ENCODE data around the gene RAPGEF2.

GRCh38 chr4:159272273-159273140 lies 169.6 kb downstream of the RAPGEF2 start:
- no peak for TF ChIP-seq CTCF (IDR thresholded peaks at IDR 0.05)
- TF ChIP-seq, protein P1, sequence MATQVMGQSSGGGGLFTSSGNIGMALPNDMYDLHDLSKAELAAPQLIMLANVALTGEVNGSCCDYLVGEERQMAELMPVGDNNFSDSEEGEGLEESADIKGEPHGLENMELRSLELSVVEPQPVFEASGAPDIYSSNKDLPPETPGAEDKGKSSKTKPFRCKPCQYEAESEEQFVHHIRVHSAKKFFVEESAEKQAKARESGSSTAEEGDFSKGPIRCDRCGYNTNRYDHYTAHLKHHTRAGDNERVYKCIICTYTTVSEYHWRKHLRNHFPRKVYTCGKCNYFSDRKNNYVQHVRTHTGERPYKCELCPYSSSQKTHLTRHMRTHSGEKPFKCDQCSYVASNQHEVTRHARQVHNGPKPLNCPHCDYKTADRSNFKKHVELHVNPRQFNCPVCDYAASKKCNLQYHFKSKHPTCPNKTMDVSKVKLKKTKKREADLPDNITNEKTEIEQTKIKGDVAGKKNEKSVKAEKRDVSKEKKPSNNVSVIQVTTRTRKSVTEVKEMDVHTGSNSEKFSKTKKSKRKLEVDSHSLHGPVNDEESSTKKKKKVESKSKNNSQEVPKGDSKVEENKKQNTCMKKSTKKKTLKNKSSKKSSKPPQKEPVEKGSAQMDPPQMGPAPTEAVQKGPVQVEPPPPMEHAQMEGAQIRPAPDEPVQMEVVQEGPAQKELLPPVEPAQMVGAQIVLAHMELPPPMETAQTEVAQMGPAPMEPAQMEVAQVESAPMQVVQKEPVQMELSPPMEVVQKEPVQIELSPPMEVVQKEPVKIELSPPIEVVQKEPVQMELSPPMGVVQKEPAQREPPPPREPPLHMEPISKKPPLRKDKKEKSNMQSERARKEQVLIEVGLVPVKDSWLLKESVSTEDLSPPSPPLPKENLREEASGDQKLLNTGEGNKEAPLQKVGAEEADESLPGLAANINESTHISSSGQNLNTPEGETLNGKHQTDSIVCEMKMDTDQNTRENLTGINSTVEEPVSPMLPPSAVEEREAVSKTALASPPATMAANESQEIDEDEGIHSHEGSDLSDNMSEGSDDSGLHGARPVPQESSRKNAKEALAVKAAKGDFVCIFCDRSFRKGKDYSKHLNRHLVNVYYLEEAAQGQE (IDR thresholded peaks at IDR 0.05; ENCODE audit: insufficient read depth in 1 of 2, low read depth in 2 of 2, low read length in 1 of 2) = no peak

Data from Panc1 (cell line).